ENCODE results near the gene P4HB. TPM values are rescaled to one million over a fixed set of nuclear protein-coding genes. Genes with fewer than 3 reads are reported as not detected.

The P4HB gene
- polyA plus RNA-seq, 1 of the 3 experiments (the other 2 are of a cell fraction) = 165 TPM

DNA sequence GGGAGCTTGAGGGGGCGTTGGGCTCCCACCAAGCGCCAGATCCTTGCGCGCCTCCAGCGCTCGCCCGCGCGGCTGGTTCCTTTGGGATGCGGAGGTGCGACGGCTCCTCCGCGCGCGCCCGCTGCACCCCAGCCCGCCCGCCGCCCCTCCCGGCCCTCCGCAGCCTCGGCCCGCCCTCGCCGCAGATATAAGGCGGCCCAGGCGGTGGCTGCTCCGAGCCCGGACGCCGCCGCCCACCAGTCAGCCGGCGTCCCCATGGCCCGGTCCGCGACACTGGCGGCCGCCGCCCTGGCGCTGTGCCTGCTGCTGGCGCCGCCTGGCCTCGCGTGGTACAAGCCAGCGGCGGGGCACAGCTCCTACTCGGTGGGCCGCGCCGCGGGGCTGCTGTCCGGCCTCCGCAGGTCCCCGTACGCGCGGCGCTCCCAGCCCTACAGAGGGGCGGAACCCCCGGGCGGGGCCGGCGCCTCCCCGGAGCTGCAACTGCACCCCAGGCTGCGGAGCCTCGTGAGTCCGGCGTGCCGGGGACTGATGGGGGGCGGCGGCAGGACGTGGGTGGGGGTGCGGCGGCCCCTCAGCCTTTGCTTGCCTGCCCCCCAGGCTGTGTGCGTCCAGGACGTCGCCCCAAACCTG is 41.8 kb upstream of the P4HB start, which contains the start of gene NPB:
TSS of gene NPB (plus strand) at position 216 of the 630 bp plus-strand sequence. CDS start at position 256, 40 bp downstream.
- ChIA-PET POLR2A (interaction anchor here (0.8 to 1.2 kb wide), 4 partner anchors 8 to 69 kb away, joined by 3 to 6 read pairs (median 4); partner anchors contain the start of genes ANAPC11, MCRIP1 and PCYT2), CTCF (interaction anchor here (0.9 to 2.3 kb wide), 8 partner anchors 9 to 119 kb away, joined by 3 to 9 read pairs (median 4); partner anchors contain the start of genes PCYT2 and SIRT7)
- peaks cover 8% of the 10 kb centered on the region; the same call in 1 of the 2 replicates for H4K20me1 ChIP-seq (ENCODE audit: insufficient read depth)
- no peaks in the 10 kb centered on the region for H3K27me3 ChIP-seq (ENCODE audit: insufficient read depth)
- H3K36me3 ChIP-seq (replicated peaks in 1 of 2; ENCODE audit: control insufficient read depth in 1 of 2, insufficient read depth in 2 of 2, low read length in 1 of 2) = peaks cover 10 to 57% of the 10 kb centered on the region in 2 experiments
- 29% methylated on average over 27 of the region's 79 CpGs for WGBS (ENCODE audit: low lambda C conversion rate)
- H3K4me1 ChIP-seq (ENCODE audit: control insufficient read depth in 1 of 2, insufficient read depth in 2 of 2, low read depth in 1 of 2, low read length in 1 of 2) = peaks cover 3 to 10% of the 10 kb centered on the region in 2 experiments; a peak in 1 of 4 replicates
- no peak within 1 kb of the TSS for H3K27ac ChIP-seq (ENCODE audit: low read depth in 2 of 2, low read length in 1 of 2)
- H3K9ac ChIP-seq = no peak within 1 kb of the TSS
- peaks cover 30% of the 10 kb centered on the region for H3F3A ChIP-seq (replicated peaks; ENCODE audit: insufficient read depth)
- no peak within 1 kb of the TSS for H2AFZ ChIP-seq (ENCODE audit: low read depth)
- 0 out of 2 replicates have a peak, but pooled peaks cover under 1% of the 10 kb centered on the region for H3K79me2 ChIP-seq (ENCODE audit: insufficient read depth)
- peak within 1 kb of the TSS in 1 of 2 experiments; percentile 33; a peak in 2 of 4 replicates for H3K4me3 ChIP-seq (ENCODE audit: low read depth in 2 of 2, low read length in 1 of 2)
- no peak for TF ChIP-seq CHD2 (IDR thresholded peaks at IDR 0.05; ENCODE audit: low read length, partially characterized antibody)
- TF ChIP-seq MXI1 (IDR thresholded peaks at IDR 0.05; ENCODE audit: low read depth, low read length) = peak; percentile 48; the same call in 1 of the 2 replicates
- no peaks in the 10 kb centered on the region for H3K9me2 ChIP-seq
- 0 out of 2 replicates have a peak within 1 kb of the TSS, but pooled peaks have one; percentile 57 for H3K4me2 ChIP-seq
- DNase-seq = peak; percentile 92
- H3K9me3 ChIP-seq = no peaks in the 10 kb centered on the region

DNA sequence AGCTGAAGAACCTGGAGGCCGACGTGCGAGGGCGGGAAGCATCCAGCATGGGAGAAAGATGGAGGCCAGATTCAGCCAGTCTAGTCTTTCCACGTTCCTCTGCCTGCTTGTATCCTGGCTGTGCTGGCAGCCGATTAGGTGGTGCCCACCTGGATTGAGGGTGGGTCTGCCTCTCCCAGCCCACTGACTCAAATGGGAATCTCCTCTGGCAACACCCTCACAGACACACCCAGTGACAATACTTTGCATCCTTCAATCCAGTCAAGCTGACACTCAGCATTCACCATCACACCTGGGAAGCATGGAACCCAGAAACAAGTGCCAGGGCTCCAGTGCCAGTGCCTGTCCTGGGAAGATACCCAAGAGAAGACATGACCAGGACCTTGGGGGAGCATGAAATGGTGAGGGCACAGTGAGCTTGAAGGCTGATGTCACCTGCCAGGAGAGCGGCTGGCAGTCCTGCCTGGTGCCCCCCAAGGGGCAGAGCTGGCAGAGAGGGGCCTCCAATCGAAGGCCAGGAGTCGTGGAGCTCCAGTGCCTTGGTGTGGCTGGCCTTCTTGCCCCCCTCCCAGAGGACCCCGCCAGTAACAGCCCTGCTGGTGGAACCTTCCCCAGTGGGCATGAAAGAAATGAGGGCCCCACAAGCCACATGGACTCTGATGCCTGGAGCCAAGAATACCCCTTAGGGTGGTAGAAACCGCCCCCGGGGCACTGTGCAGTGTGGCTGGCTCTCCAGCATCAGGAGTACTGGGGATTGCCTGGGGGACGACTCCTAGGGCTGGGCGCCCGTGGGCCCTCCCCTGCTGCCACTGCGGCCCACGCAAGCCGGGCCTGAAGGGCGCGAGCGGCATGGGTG is 41.1 kb upstream of the P4HB start:
- WGBS (ENCODE audit: low lambda C conversion rate) = 95% methylated on average over 7 of the region's 21 CpGs
- Histone ChIP-seq H3K36me3 (replicated peaks in 1 of 2; ENCODE audit: control insufficient read depth in 1 of 2, insufficient read depth in 2 of 2, low read length in 1 of 2) (peaks cover 14 to 50% of the 10 kb centered on the region in 2 experiments), H3F3A (replicated peaks; ENCODE audit: insufficient read depth) (peaks cover 36% of the 10 kb centered on the region), H3K4me3 (ENCODE audit: low read depth in 2 of 2, low read length in 1 of 2) (peak overlapping the region in 1 of 2 experiments; percentile 33; a peak in 1 of 4 replicates), H3K4me2 (0 out of 2 replicates have a peak overlapping the region, but pooled peaks have one; percentile 57), H3K79me2 (ENCODE audit: insufficient read depth) (peaks cover 4% of the 10 kb centered on the region; the same call in 1 of the 2 replicates), H3K9me3 (no peaks in the 10 kb centered on the region), H4K20me1 (ENCODE audit: insufficient read depth) (peaks cover 8% of the 10 kb centered on the region; the same call in 1 of the 2 replicates), H3K9me2 (no peaks in the 10 kb centered on the region), H3K27ac (ENCODE audit: low read depth in 2 of 2, low read length in 1 of 2) (no peak overlapping the region), H3K27me3 (ENCODE audit: insufficient read depth) (no peaks in the 10 kb centered on the region), H2AFZ (ENCODE audit: low read depth) (no peak overlapping the region), H3K9ac (no peak overlapping the region), H3K4me1 (ENCODE audit: control insufficient read depth in 1 of 2, insufficient read depth in 2 of 2, low read depth in 1 of 2, low read length in 1 of 2) (peaks cover 3 to 10% of the 10 kb centered on the region in 2 experiments; a peak in 1 of 4 replicates)
- DNase-seq = no peak
- no peak for TF ChIP-seq RAD21 (IDR thresholded peaks at IDR 0.05; ENCODE audit: low read length)
- TF ChIP-seq, protein P1, sequence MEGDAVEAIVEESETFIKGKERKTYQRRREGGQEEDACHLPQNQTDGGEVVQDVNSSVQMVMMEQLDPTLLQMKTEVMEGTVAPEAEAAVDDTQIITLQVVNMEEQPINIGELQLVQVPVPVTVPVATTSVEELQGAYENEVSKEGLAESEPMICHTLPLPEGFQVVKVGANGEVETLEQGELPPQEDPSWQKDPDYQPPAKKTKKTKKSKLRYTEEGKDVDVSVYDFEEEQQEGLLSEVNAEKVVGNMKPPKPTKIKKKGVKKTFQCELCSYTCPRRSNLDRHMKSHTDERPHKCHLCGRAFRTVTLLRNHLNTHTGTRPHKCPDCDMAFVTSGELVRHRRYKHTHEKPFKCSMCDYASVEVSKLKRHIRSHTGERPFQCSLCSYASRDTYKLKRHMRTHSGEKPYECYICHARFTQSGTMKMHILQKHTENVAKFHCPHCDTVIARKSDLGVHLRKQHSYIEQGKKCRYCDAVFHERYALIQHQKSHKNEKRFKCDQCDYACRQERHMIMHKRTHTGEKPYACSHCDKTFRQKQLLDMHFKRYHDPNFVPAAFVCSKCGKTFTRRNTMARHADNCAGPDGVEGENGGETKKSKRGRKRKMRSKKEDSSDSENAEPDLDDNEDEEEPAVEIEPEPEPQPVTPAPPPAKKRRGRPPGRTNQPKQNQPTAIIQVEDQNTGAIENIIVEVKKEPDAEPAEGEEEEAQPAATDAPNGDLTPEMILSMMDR (IDR thresholded peaks at IDR 0.05) = no peak
- POLR2A ChIA-PET = interaction anchor here (0.8 to 1.2 kb wide), 4 partner anchors 9 to 68 kb away, joined by 3 to 6 read pairs (median 4); partner anchors contain the start of genes ANAPC11, MCRIP1 and PCYT2
- CTCF ChIA-PET = interaction anchor here (0.6 to 2.3 kb wide), 10 partner anchors 9 to 226 kb away, joined by 3 to 9 read pairs (median 4); partner anchors contain the start of genes PCYT2 and SIRT7

Data from SK-N-SH (cell line).